Spleen (tissue), 7 donors: Measurements from ENCODE around the gene ACBD3.

Source experiments
- POLR2AphosphoS5 ChIP-seq, 3 donors: sonication (generic); formaldehyde crosslinking; IDR thresholded peaks; one replicate each; pipeline ENCODE4 v1.5.1; 2017; ENCODE audit warnings: antibody characterized with exemption in 3 of 3
- TF ChIP-seq, protein P1 (sequence below), 11 experiments: fragments of 200-600 bp in 7 of 11; fragments of 450-650 bp in 4 of 11; sonication (generic) in 4 of 11; IDR thresholded peaks in 8 of 11; conservative IDR thresholded peaks in 3 of 11; 1 replicate in 7 of 11; 2 replicates in 4 of 11; pipeline versions ENCODE4 v1.4.0 to v1.8.0; 2016 to 2021; ENCODE audit warnings: antibody characterized with exemption in 11 of 11, inconsistent platforms in 4 of 11, mild to moderate bottlenecking in 1 of 11
- donor health status: DM: no; HTN: no; CAD: no; lungs with moderate emphysema.
- donor health status: DM: no; HTN: no; CAD: no.
- donor health status: DM: no; HTN: no; CAD: no.

DNA sequence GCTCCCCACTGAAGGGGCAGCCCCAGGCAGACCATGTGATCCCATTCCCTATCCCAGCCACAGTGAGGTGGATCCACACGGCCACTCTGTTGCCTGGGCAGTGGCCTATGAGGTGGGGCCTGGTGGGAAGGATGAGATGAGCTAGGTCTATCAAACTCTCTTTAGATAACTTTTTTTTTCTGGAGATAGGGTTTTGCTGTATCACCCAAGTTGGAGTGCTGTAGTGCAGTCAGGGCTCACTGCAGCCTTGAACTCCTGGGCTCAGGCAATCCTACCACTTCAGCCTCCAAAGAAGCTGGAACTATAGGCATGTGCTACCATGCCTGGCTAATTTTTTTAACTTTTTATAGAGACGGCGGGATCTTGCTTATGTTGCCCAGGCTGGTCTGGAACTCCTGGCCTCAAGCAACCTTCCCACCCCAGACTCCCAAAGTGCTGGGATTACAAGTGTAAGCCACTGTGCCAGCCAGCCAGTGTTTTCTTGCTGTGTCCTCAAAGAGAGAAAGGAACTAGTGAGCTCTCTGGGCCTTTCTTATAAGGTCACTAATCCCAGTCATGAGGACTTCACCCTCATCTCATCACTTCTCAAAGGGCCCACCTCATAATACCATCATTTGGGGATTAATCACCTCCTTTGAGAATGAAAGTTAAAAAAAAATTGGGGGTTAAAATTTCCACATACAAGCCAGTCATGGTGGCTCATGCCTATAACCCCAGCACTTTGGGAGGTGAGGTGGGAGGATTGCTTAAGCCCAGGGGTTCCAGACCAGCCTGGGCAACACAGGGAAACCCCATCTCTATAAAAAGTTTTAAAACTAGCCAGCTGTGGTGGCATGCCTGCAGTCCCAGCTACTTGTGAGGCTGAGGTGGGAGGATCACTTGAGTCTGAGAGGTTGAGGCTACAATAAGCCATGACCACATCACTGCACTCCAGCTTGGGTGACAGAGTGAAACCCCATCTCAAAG lies 87.4 kb downstream of the ACBD3 start:
- TF ChIP-seq, protein P1, sequence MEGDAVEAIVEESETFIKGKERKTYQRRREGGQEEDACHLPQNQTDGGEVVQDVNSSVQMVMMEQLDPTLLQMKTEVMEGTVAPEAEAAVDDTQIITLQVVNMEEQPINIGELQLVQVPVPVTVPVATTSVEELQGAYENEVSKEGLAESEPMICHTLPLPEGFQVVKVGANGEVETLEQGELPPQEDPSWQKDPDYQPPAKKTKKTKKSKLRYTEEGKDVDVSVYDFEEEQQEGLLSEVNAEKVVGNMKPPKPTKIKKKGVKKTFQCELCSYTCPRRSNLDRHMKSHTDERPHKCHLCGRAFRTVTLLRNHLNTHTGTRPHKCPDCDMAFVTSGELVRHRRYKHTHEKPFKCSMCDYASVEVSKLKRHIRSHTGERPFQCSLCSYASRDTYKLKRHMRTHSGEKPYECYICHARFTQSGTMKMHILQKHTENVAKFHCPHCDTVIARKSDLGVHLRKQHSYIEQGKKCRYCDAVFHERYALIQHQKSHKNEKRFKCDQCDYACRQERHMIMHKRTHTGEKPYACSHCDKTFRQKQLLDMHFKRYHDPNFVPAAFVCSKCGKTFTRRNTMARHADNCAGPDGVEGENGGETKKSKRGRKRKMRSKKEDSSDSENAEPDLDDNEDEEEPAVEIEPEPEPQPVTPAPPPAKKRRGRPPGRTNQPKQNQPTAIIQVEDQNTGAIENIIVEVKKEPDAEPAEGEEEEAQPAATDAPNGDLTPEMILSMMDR (IDR thresholded peaks at IDR 0.05 in 8 of 11, conservative IDR thresholded peaks at IDR 0.05 in 3 of 11), result no peak
- TF ChIP-seq POLR2AphosphoS5 (IDR thresholded peaks at IDR 0.05), result no peak
